Kidney epithelial cell (primary cell): ENCODE results near the gene OXTR. TPM values are rescaled to one million over a fixed set of nuclear protein-coding genes. Genes with fewer than 3 reads are reported as not detected.

Source experiments
- DNase-seq: peaks from one replicate; pipeline ENCODE4 v3.0.0-alpha.2; 2010; ENCODE audit warnings: low read depth
- H3K27me3 ChIP-seq: 2 replicates; pipeline ENCODE4 v1.6.0; 2011; ENCODE audit warnings: low read length; ENCODE audit not compliant: control insufficient read depth, insufficient read depth
- H3K36me3 ChIP-seq: 2 replicates; pipeline ENCODE4 v1.5.1; 2011; ENCODE audit warnings: low read length; ENCODE audit not compliant: control insufficient read depth, insufficient read depth
- H3K4me3 ChIP-seq: 2 replicates; pipeline ENCODE4 v1.5.1; 2011; ENCODE audit warnings: low read depth, mild to moderate bottlenecking, control low read depth, low read length
- total RNA-seq: library from RNA; depleted of rRNA; stranded (reverse); fragments of >200 nt; gene quantifications from 2 replicates; pipeline ENCODE4 v1.2.3, GENCODE V29; 2015
- TF ChIP-seq, protein P1 (sequence below): IDR thresholded peaks from 2 replicates; pipeline ENCODE4 v1.5.1; 2011; ENCODE audit warnings: mild to moderate bottlenecking, moderate library complexity, low read length, control low read depth, inconsistent platforms; ENCODE audit not compliant: insufficient read depth, poor library complexity, severe bottlenecking

OXTR gene
- total RNA-seq, 1 donor from 2014 or later: 2.0 TPM

DNA sequence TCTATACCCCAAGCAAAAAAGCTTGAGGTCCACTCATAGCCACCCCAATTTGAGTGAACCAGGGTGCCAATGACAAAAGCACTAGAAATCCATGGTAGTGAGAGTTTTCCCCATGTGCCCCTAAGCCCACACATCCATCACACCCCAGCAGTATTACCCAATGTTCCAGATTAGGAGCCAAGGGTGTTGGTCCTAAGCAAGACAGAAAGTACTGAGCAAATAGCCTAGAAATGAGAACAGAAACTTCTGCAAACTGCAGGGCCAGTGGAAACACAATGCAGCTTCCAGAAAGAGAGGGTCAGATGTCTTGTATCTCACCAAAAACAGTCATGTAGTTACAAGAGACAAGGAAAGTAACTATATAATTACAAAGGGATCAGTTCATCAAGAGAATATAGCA is 10.9 kb upstream of the OXTR start:
- no peaks in the 10 kb centered on the region for H3K27me3 ChIP-seq
- DNase-seq: no peak
- no peaks in the 10 kb centered on the region for H3K36me3 ChIP-seq
- TF ChIP-seq, protein P1, sequence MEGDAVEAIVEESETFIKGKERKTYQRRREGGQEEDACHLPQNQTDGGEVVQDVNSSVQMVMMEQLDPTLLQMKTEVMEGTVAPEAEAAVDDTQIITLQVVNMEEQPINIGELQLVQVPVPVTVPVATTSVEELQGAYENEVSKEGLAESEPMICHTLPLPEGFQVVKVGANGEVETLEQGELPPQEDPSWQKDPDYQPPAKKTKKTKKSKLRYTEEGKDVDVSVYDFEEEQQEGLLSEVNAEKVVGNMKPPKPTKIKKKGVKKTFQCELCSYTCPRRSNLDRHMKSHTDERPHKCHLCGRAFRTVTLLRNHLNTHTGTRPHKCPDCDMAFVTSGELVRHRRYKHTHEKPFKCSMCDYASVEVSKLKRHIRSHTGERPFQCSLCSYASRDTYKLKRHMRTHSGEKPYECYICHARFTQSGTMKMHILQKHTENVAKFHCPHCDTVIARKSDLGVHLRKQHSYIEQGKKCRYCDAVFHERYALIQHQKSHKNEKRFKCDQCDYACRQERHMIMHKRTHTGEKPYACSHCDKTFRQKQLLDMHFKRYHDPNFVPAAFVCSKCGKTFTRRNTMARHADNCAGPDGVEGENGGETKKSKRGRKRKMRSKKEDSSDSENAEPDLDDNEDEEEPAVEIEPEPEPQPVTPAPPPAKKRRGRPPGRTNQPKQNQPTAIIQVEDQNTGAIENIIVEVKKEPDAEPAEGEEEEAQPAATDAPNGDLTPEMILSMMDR: no peak
- H3K4me3 ChIP-seq: no peak overlapping the region

DNA sequence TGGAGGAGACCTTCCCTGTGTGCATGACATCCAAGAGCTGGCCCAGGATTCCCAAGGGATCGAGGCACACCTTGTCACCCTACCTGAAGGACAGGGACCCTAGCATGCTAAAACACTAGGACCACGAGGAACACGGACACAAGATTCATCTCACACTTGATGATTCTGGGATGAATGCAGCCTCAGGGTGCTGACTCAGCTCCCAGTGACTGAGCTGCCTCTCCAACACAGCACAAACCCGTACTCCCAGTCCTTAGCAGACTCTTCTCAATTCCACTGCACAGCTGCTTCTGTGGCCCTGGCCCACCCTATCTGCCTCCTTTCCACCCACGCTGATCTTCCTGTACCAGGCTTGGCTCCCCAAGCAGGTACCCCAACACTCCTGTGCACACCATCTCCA is 9.1 kb upstream of the OXTR start:
- TF ChIP-seq, protein P1: no peak
- Histone ChIP-seq H3K36me3 (no peaks in the 10 kb centered on the region), H3K4me3 (no peak overlapping the region), H3K27me3 (no peaks in the 10 kb centered on the region)
- no peak for DNase-seq

DNA sequence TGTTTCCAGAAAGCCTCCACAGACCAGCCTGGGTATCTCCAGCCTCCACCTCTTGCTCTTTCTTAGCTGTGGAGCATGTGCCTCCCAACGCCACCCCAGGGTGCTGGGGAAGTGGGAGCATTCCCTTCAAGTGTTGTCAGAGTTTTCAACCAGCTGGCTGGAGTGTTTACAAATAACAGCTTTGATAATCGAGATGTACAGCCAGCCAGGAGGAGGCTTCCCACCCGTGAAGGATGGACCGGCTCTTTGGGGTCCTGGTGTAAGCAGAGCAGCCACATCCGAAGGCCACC is 8.5 kb upstream of the OXTR start:
- TF ChIP-seq, protein P1: no peak
- Histone ChIP-seq H3K36me3 (no peaks in the 10 kb centered on the region), H3K4me3 (no peak overlapping the region), H3K27me3 (no peaks in the 10 kb centered on the region)
- no peak for DNase-seq

DNA sequence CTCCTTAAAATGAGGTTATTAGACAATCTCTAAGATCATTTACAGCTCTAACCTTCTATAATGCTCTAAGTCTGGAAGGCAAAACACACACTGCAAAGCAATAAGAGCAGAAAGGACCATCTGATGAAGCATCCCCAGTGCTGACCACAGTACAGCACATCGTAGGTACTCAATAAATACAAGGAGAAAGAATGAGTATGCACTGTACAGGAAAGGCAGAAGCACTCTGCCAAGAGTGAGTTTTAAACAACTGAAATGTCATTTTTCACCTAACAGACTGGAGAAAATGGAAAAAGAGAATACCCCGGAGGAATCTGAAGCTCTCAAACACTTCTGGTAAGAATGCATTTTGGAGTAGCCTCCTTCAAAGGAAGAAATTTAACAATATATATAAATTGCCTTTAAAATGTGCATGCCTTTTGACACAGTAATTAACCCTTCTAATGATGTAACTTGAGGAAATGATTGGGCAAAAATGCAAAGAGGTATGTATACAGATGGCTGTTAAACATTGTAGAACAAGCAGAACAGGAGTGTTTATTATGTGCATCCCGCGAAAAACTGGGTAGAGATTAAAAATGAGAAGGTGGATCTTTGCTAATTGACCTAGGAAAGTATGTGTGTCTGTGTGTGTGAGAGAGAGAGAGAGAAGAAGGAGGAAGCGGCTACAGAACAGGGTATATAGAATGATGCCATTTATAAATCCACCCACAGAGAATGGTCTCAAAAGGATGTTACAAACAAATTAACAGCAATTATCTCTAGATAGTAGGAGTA is 8.0 kb upstream of the OXTR start:
- TF ChIP-seq, protein P1: no peak
- H3K27me3 ChIP-seq: no peaks in the 10 kb centered on the region
- DNase-seq: no peak
- no peaks in the 10 kb centered on the region for H3K36me3 ChIP-seq
- H3K4me3 ChIP-seq: no peak overlapping the region

DNA sequence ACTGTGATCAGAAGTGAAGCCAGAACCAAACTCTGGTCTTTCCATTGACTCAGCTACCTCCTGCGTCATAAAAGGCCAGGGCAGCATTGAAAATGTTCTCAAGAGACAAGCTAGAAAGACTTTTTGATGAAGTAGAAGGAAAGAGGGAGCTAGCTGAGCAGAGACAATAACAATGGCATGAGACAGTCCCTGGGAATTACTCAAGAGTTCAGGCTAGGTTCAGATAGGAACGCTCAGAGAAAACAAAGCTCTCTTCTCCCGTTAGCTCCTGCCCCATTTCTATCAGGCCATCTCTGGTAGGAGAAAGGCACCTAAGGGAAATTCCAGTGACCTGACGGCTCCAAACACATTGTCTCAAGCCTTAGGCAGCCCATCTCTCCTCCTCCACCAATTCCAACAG is 7.0 kb upstream of the OXTR start:
- no peaks in the 10 kb centered on the region for H3K27me3 ChIP-seq
- no peak overlapping the region for H3K4me3 ChIP-seq
- TF ChIP-seq, protein P1: no peak
- H3K36me3 ChIP-seq: no peaks in the 10 kb centered on the region
- DNase-seq: no peak

- no peaks in the 10 kb centered on the region for H3K36me3 ChIP-seq
- TF ChIP-seq, protein P1: no peak
- H3K27me3 ChIP-seq: no peaks in the 10 kb centered on the region
- H3K4me3 ChIP-seq: no peak overlapping the region
- no peak for DNase-seq
Measured at GRCh38 chr3:8775602-8776001, 6.2 kb upstream of the OXTR start.
